PC-3 (cell line): ENCODE data around the gene RNU1-4. TPM values are rescaled to one million over a fixed set of nuclear protein-coding genes. Genes with fewer than 3 reads are reported as not detected.
"Not testable (repeated sequence)": the region's sequence is repeated elsewhere in the genome, so short reads cannot be mapped to it uniquely, and the experiment has no call there.

Experiments
- ATAC-seq: fragments of 200-7000 bp; cut with Tn5 transposase; 2 replicates; pipeline ENCODE4 v1.9.1; 2020; ENCODE audit warnings: mild to moderate bottlenecking, moderate library complexity
- BruUV-seq: library from RNA; stranded (reverse); fragments of 400-500 nt; replicated peaks from 2 replicates; lab custom pipeline; 2021; lab: Mats Ljungman, UMichigan
- CTCF ChIA-PET: fragments of 300-600 bp; sonication (Branson Sonifier 250); formaldehyde crosslinking; loops from one replicate; lab custom pipeline; 2022; ENCODE audit warnings: antibody characterized with exemption; lab: Charles Lee
- POLR2A ChIA-PET: fragments of 300-600 bp; sonication (Branson Sonifier 250); formaldehyde crosslinking; loops from one replicate; lab custom pipeline; 2022; ENCODE audit warnings: antibody characterized with exemption; ENCODE audit not compliant: unreplicated experiment; lab: Charles Lee
- DNase-seq: peaks from one replicate; pipeline ENCODE4 v3.0.0-alpha.2; 2015
- H2AFZ ChIP-seq: fragments of 300-600 bp; sonication (generic); 2 replicates; pipeline ENCODE4 v1.6.0; 2016; ENCODE audit warnings: antibody characterized with exemption, low read length
- H3F3A ChIP-seq: fragments of 300-600 bp; sonication (generic); one replicate; pipeline ENCODE4 v1.6.0; 2017; ENCODE audit warnings: antibody characterized with exemption, low read length, control low read depth, mild to moderate bottlenecking; ENCODE audit not compliant: unreplicated experiment
- H3K27ac ChIP-seq: fragments of 300-600 bp; sonication (generic); 2 replicates; pipeline ENCODE4 v1.5.1; 2016; ENCODE audit warnings: mild to moderate bottlenecking, low read length
- H3K27me3 ChIP-seq: fragments of 300-600 bp; sonication (generic); 2 replicates; pipeline ENCODE4 v1.6.1; 2016; ENCODE audit warnings: low read length, mixed read lengths
- H3K36me3 ChIP-seq: fragments of 300-600 bp; sonication (generic); 2 replicates; pipeline ENCODE4 v1.6.1; 2016; ENCODE audit warnings: low read depth, mixed run types, low read length, mixed read lengths
- H3K4me1 ChIP-seq: fragments of 300-600 bp; sonication (generic); 2 replicates; pipeline ENCODE4 v1.5.1; 2016; ENCODE audit warnings: low read length; ENCODE audit not compliant: insufficient read depth
- H3K4me2 ChIP-seq: fragments of 300-600 bp; sonication (generic); 2 replicates; pipeline ENCODE4 v1.6.0; 2016; ENCODE audit warnings: low read length
- H3K4me3 ChIP-seq: fragments of 300-600 bp; sonication (generic); 2 replicates; pipeline ENCODE4 v1.5.1; 2016; ENCODE audit warnings: mild to moderate bottlenecking, low read length, mixed read lengths
- H3K79me2 ChIP-seq: fragments of 300-600 bp; sonication (generic); 2 replicates; pipeline ENCODE4 v1.6.1; 2017; ENCODE audit warnings: low read length, mixed read lengths
- H3K9ac ChIP-seq: fragments of 300-600 bp; sonication (generic); 2 replicates; pipeline ENCODE4 v1.6.0; 2016; ENCODE audit warnings: mild to moderate bottlenecking, low read length
- H3K9me2 ChIP-seq: fragments of 300-600 bp; sonication (generic); replicated peaks from 2 replicates; pipeline ENCODE4 v1.6.1; 2016; ENCODE audit warnings: mixed run types, low read length, mixed read lengths
- H3K9me3 ChIP-seq: fragments of 300-600 bp; sonication (generic); 2 replicates; pipeline ENCODE4 v1.6.1; 2016; ENCODE audit warnings: low read length, mixed read lengths
- H4K20me1 ChIP-seq: fragments of 300-600 bp; sonication (generic); 2 replicates; pipeline ENCODE4 v1.6.1; 2016; ENCODE audit warnings: low read length, mixed read lengths
- intact Hi-C: fragments of 100-400 bp; cut with micrococcal nuclease; formaldehyde crosslinking; loops from 2 replicates; pipeline ENCODE4 v1.9.0; 2023
- total RNA-seq: library from RNA; depleted of rRNA; stranded (reverse); fragments of >200 nt; gene quantifications from 2 replicates; pipeline ENCODE4 v1.2.3, GENCODE V29; 2014

RNU1-4 gene
- total RNA-seq, 1 experiment from 2014 or later: under 0.01 TPM

GRCh38 chr1:16707130-16708093 lies 32.9 kb upstream of the RNU1-4 start:
- H3K9ac ChIP-seq, H3K27me3 ChIP-seq, H3K79me2 ChIP-seq, H3K4me1 ChIP-seq, DNase-seq, H3K4me2 ChIP-seq, H3K27ac ChIP-seq, H2AFZ ChIP-seq, H4K20me1 ChIP-seq, H3K9me3 ChIP-seq, POLR2A ChIA-PET, H3F3A ChIP-seq, H3K4me3 ChIP-seq, intact Hi-C loops, H3K9me2 ChIP-seq, BruUV-seq, H3K36me3 ChIP-seq: not testable (repeated sequence)
- ATAC-seq: peak; percentile 37
- CTCF ChIA-PET: interaction anchor here (0.6 kb wide), 3 partner anchors 8 to 14 kb away, joined by 3 to 5 read pairs (median 5); no protein-coding TSS in a partner anchor

- H3K4me2 ChIP-seq, H3K4me3 ChIP-seq, H3K27ac ChIP-seq, H3K27me3 ChIP-seq, H3F3A ChIP-seq, H2AFZ ChIP-seq, H3K9me3 ChIP-seq, H4K20me1 ChIP-seq, DNase-seq, CTCF ChIA-PET, ATAC-seq, H3K9me2 ChIP-seq, intact Hi-C loops, H3K4me1 ChIP-seq, H3K9ac ChIP-seq, H3K79me2 ChIP-seq, BruUV-seq, H3K36me3 ChIP-seq: not testable (repeated sequence)
- POLR2A ChIA-PET: interaction anchor here (0.6 kb wide), 1 partner anchor 88 kb away, joined by 3 read pairs; no protein-coding TSS in a partner anchor
Observed at GRCh38 chr1:16708704-16709103, 31.6 kb upstream of the RNU1-4 start.

GRCh38 chr1:16709659-16710087 lies 30.6 kb upstream of the RNU1-4 start:
- H4K20me1 ChIP-seq, intact Hi-C loops, H3K79me2 ChIP-seq, H3K9me3 ChIP-seq, H3K27me3 ChIP-seq, BruUV-seq, H2AFZ ChIP-seq, H3K4me1 ChIP-seq, H3K27ac ChIP-seq, H3K4me2 ChIP-seq, H3K9ac ChIP-seq, POLR2A ChIA-PET, H3K36me3 ChIP-seq, H3F3A ChIP-seq, CTCF ChIA-PET, H3K4me3 ChIP-seq, H3K9me2 ChIP-seq: not testable (repeated sequence)
- peak; percentile 76 for ATAC-seq
- DNase-seq: peak; percentile 1

GRCh38 chr1:16710618-16711017 lies 29.7 kb upstream of the RNU1-4 start:
- H3K9ac ChIP-seq, DNase-seq, ATAC-seq, H3K9me3 ChIP-seq, H3K79me2 ChIP-seq, BruUV-seq, H3K27me3 ChIP-seq, intact Hi-C loops, H4K20me1 ChIP-seq, H3F3A ChIP-seq, H3K4me3 ChIP-seq, H3K9me2 ChIP-seq, H3K27ac ChIP-seq, H3K4me2 ChIP-seq, POLR2A ChIA-PET, H3K4me1 ChIP-seq, H3K36me3 ChIP-seq, H2AFZ ChIP-seq: not testable (repeated sequence)
- CTCF ChIA-PET: interaction anchor here (0.6 kb wide), 1 partner anchor 307 kb away, joined by 3 read pairs; no protein-coding TSS in a partner anchor

- H3K36me3 ChIP-seq, H3K9me3 ChIP-seq, H3K9me2 ChIP-seq, H3K79me2 ChIP-seq, ATAC-seq, H4K20me1 ChIP-seq, H3K4me3 ChIP-seq, H3K9ac ChIP-seq, BruUV-seq, H3K27ac ChIP-seq, intact Hi-C loops, H3K4me2 ChIP-seq, H3F3A ChIP-seq, POLR2A ChIA-PET, H3K4me1 ChIP-seq, H2AFZ ChIP-seq, CTCF ChIA-PET, H3K27me3 ChIP-seq: not testable (repeated sequence)
- peak; percentile 0 for DNase-seq
Observed at GRCh38 chr1:16712131-16712530, 28.2 kb upstream of the RNU1-4 start.

- BruUV-seq, H3K9ac ChIP-seq, DNase-seq, POLR2A ChIA-PET, CTCF ChIA-PET, H3K4me1 ChIP-seq, H3K27me3 ChIP-seq, ATAC-seq, H3K4me3 ChIP-seq, H3F3A ChIP-seq, intact Hi-C loops, H3K36me3 ChIP-seq, H3K9me2 ChIP-seq, H3K27ac ChIP-seq, H3K79me2 ChIP-seq, H4K20me1 ChIP-seq, H2AFZ ChIP-seq, H3K9me3 ChIP-seq, H3K4me2 ChIP-seq: not testable (repeated sequence)
Observed at GRCh38 chr1:16712582-16712981, 27.7 kb upstream of the RNU1-4 start.
